Activated T-helper 2 cell treated with anti-CD3 and anti-CD28 coated beads, Interferon-gamma antibody, Interleukin-2, Interleukin-4, amounts not matched to agents 10 μg/mL and 5 μg/mL and 100 μg/mL, durations not matched to agents 14 hours and 24 hours and 36 hours (primary cell): Measurements from ENCODE around the gene AP3M1. TPM values are rescaled to one million over a fixed set of nuclear protein-coding genes. Genes with fewer than 3 reads are reported as not detected.
A peak's percentile ranks its signal among the peaks of the same experiment; 100 is the strongest.

Experiments used
- DNase-seq: peaks from one replicate; pipeline ENCODE4 v3.0.0; 2021; ENCODE audit warnings: low spot score
- H3K27ac Mint-ChIP-seq: one replicate; pipeline ENCODE4 v1.8.0; 2021; ENCODE audit warnings: mixed read lengths
- H3K27me3 Mint-ChIP-seq: one replicate; pipeline ENCODE4 v1.8.0; 2021; ENCODE audit warnings: low read depth, mixed read lengths
- H3K36me3 Mint-ChIP-seq: one replicate; pipeline ENCODE4 v1.8.0; 2021; ENCODE audit warnings: low read depth, mixed read lengths
- H3K4me1 Mint-ChIP-seq: one replicate; pipeline ENCODE4 v1.8.0; 2021; ENCODE audit warnings: low read depth, mixed read lengths
- H3K4me3 Mint-ChIP-seq: one replicate; pipeline ENCODE4 v1.8.0; 2021; ENCODE audit warnings: low read depth, mild to moderate bottlenecking, moderate library complexity, mixed read lengths
- H3K9me3 Mint-ChIP-seq: one replicate; pipeline ENCODE4 v1.8.0; 2021; ENCODE audit warnings: mixed read lengths
- intact Hi-C: fragments of 100-400 bp; cut with micrococcal nuclease; formaldehyde crosslinking; loops from one replicate; pipeline ENCODE4 v1.15.1; 2023
- total RNA-seq: library from RNA; stranded (reverse); gene quantifications from 2 replicates; pipeline ENCODE4 v1.2.3, GENCODE V29; 2022

AP3M1 gene
- total RNA-seq, 1 donor from 2014 or later, result 46.9 TPM

GRCh38 chr10:74121368-74121767 is 29.3 kb downstream of the AP3M1 start:
- Mint-ChIP-seq H3K36me3 (peaks cover 83% of the 10 kb centered on the region), H3K4me3 (no peak overlapping the region), H3K27me3 (no peaks in the 10 kb centered on the region), H3K27ac (no peak overlapping the region), H3K9me3 (no peaks in the 10 kb centered on the region), H3K4me1 (peaks cover 10% of the 10 kb centered on the region)
- no peak for DNase-seq
- intact Hi-C loops, result no loop called here

- H3K27me3 Mint-ChIP-seq, result no peaks in the 10 kb centered on the region
- intact Hi-C loops, result no loop called here
- peaks cover 7% of the 10 kb centered on the region for H3K4me1 Mint-ChIP-seq
- peaks cover 83% of the 10 kb centered on the region for H3K36me3 Mint-ChIP-seq
- H3K4me3 Mint-ChIP-seq, result no peak overlapping the region
- no peak overlapping the region for H3K27ac Mint-ChIP-seq
- H3K9me3 Mint-ChIP-seq, result no peaks in the 10 kb centered on the region
- no peak for DNase-seq
These were observed 29.7 kb downstream of the AP3M1 start for GRCh38 chr10:74120911-74121310.

GRCh38 chr10:74118804-74119203 is 31.8 kb downstream of the AP3M1 start:
- peaks cover 86% of the 10 kb centered on the region for H3K36me3 Mint-ChIP-seq
- intact Hi-C loops, result no loop called here
- DNase-seq, result no peak
- H3K4me3 Mint-ChIP-seq, result no peak overlapping the region
- H3K4me1 Mint-ChIP-seq, result peaks cover 7% of the 10 kb centered on the region
- H3K27me3 Mint-ChIP-seq, result no peaks in the 10 kb centered on the region
- H3K27ac Mint-ChIP-seq, result peak overlapping the region; percentile 27
- H3K9me3 Mint-ChIP-seq, result no peaks in the 10 kb centered on the region

DNA sequence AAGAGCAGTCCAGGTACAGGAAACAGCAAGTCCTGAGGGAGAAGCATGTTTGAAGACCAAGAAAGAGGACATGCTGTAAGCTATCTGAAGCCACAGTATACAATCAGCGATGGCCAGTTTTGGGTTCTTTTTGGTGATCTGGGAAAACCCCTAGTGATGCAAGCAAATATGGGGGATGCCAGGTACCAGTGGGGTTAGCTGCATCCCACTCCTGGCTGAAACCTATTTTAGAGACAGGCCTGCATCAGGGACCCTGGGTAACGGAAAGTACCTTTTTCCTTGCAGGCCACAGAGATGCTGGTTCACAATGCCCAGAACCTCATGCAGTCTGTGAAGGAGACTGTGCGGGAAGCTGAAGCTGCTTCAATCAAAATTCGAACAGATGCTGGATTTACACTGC is 32.9 kb downstream of the AP3M1 start:
- Mint-ChIP-seq H3K4me1 (peaks cover 4% of the 10 kb centered on the region), H3K4me3 (no peak overlapping the region), H3K27ac (peak overlapping the region; percentile 44), H3K9me3 (no peaks in the 10 kb centered on the region), H3K27me3 (no peaks in the 10 kb centered on the region), H3K36me3 (peaks cover 85% of the 10 kb centered on the region)
- DNase-seq, result no peak
- intact Hi-C loops, result no loop called here

- Mint-ChIP-seq H3K36me3 (peaks cover 89% of the 10 kb centered on the region), H3K4me1 (peaks cover 12% of the 10 kb centered on the region), H3K9me3 (no peaks in the 10 kb centered on the region), H3K4me3 (no peak overlapping the region), H3K27ac (no peak overlapping the region), H3K27me3 (no peaks in the 10 kb centered on the region)
- no peak for DNase-seq
- intact Hi-C loops, result no loop called here
These were observed 36.6 kb downstream of the AP3M1 start for GRCh38 chr10:74114041-74114448.

GRCh38 chr10:74113546-74113945 is 37.1 kb downstream of the AP3M1 start:
- Mint-ChIP-seq H3K9me3 (no peaks in the 10 kb centered on the region), H3K4me3 (no peak overlapping the region), H3K4me1 (peaks cover 12% of the 10 kb centered on the region), H3K27me3 (no peaks in the 10 kb centered on the region), H3K36me3 (peaks cover 89% of the 10 kb centered on the region), H3K27ac (no peak overlapping the region)
- intact Hi-C loops, result no loop called here
- DNase-seq, result no peak

GRCh38 chr10:74111799-74112198 is 38.8 kb downstream of the AP3M1 start:
- H3K36me3 Mint-ChIP-seq, result peaks cover 85% of the 10 kb centered on the region

DNA sequence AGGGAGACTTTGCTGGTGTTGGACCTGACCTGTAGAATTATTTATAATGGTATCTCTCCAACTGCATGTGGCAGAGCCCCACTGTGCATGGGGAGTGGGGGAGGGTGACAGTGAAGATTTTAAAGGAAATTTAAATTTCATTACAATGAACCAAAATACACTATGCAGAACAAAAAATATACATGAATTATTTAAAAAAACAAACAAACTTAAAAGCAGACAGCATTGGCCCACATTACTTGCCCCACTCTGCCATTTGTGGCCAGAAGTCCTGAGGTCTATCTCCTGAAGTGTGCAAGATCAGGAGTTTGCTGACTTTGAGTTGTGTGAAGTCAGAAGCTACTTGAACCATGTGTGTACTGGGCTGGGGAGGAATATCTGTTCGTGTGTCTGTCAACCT is 40.5 kb downstream of the AP3M1 start:
- intact Hi-C loops, result no loop called here
- H3K36me3 Mint-ChIP-seq, result peaks cover 81% of the 10 kb centered on the region
- no peak overlapping the region for H3K4me3 Mint-ChIP-seq
- no peaks in the 10 kb centered on the region for H3K27me3 Mint-ChIP-seq
- H3K9me3 Mint-ChIP-seq, result no peaks in the 10 kb centered on the region
- no peak overlapping the region for H3K27ac Mint-ChIP-seq
- H3K4me1 Mint-ChIP-seq, result peaks cover 12% of the 10 kb centered on the region
- no peak for DNase-seq

More at GRCh38 chr10:74111799-74112198, 38.8 kb downstream of the AP3M1 start:
- Mint-ChIP-seq H3K9me3 (no peaks in the 10 kb centered on the region), H3K4me3 (no peak overlapping the region), H3K27ac (no peak overlapping the region), H3K4me1 (peaks cover 12% of the 10 kb centered on the region), H3K27me3 (no peaks in the 10 kb centered on the region)
- DNase-seq, result no peak
- intact Hi-C loops, result no loop called here

DNA sequence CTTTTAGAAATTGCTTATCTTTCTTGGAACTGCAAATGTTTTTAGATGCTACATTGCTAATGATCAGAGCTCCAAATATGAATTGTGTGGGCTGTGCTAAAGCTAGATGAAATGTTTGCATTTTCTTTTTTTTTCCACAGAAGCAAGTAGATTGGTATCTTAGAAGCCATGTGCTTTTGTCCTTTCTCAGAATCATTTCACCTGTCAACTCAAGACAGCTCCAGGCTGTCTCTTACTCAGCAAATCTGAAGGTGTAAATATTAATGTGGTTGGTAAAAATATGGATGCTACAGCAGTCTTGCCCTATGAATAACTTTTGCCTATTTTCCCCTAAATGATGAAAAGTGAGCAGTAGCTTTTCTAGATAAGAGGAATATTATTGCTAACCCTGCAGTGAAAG is 41.2 kb downstream of the AP3M1 start:
- DNase-seq, result no peak
- Mint-ChIP-seq H3K4me3 (no peak overlapping the region), H3K4me1 (peaks cover 12% of the 10 kb centered on the region), H3K27ac (no peak overlapping the region), H3K9me3 (no peaks in the 10 kb centered on the region), H3K27me3 (no peaks in the 10 kb centered on the region), H3K36me3 (peaks cover 83% of the 10 kb centered on the region)
- intact Hi-C loops, result no loop called here

DNA sequence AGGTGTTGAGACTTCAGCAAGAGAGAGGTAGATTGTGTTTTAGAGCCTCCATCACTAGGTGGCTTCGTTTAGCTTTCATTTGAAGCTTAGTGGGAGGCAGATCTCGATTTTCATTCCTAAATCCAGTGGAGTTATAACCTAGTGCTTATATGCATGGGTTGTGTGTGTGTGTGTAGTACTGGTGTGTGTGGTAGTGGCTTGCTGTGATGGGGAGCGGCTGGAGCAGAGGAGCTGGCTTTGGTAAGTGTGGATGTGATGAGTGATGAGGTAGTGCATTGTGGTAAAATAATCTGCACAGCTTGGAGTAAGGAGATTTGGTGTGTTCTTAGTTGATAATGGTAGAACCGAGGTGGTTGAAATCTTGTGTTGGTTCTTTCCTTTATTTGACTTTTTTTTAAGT is 43.2 kb downstream of the AP3M1 start:
- intact Hi-C loops, result no loop called here
- H3K4me1 Mint-ChIP-seq, result peaks cover 12% of the 10 kb centered on the region
- DNase-seq, result no peak
- peaks cover 76% of the 10 kb centered on the region for H3K36me3 Mint-ChIP-seq
- H3K27ac Mint-ChIP-seq, result no peak overlapping the region
- H3K27me3 Mint-ChIP-seq, result no peaks in the 10 kb centered on the region
- no peaks in the 10 kb centered on the region for H3K9me3 Mint-ChIP-seq
- H3K4me3 Mint-ChIP-seq, result no peak overlapping the region

DNA sequence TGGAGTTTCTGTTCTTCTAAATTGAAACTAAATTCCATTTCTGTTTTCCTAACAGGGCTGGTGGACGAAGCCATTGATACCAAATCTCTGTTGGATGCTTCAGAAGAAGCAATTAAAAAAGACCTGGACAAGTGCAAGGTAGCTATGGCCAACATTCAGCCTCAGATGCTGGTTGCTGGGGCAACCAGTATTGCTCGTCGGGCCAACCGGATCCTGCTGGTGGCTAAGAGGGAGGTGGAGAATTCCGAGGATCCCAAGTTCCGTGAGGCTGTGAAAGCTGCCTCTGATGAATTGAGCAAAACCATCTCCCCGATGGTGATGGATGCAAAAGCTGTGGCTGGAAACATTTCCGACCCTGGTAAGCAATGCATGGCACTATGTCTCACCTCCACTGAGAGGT is 45.6 kb downstream of the AP3M1 start:
- Mint-ChIP-seq H3K27me3 (no peaks in the 10 kb centered on the region), H3K4me3 (no peak overlapping the region), H3K9me3 (no peaks in the 10 kb centered on the region), H3K27ac (no peak overlapping the region), H3K4me1 (peaks cover 9% of the 10 kb centered on the region), H3K36me3 (peaks cover 58% of the 10 kb centered on the region)
- no peak for DNase-seq
- intact Hi-C loops, result no loop called here

- no peak for DNase-seq
- Mint-ChIP-seq H3K27ac (no peak overlapping the region), H3K36me3 (peaks cover 55% of the 10 kb centered on the region), H3K9me3 (no peaks in the 10 kb centered on the region), H3K4me1 (peaks cover 5% of the 10 kb centered on the region), H3K4me3 (no peak overlapping the region), H3K27me3 (no peaks in the 10 kb centered on the region)
- intact Hi-C loops, result no loop called here
These were observed 46.1 kb downstream of the AP3M1 start for GRCh38 chr10:74104480-74104879.

- Mint-ChIP-seq H3K9me3 (no peaks in the 10 kb centered on the region), H3K36me3 (peaks cover 55% of the 10 kb centered on the region), H3K27me3 (no peaks in the 10 kb centered on the region), H3K27ac (no peak overlapping the region), H3K4me1 (peaks cover 2% of the 10 kb centered on the region), H3K4me3 (no peak overlapping the region)
- intact Hi-C loops, result no loop called here
- DNase-seq, result no peak
These were observed 46.9 kb downstream of the AP3M1 start for GRCh38 chr10:74103560-74104258.

GRCh38 chr10:74099836-74100235 is 50.8 kb downstream of the AP3M1 start:
- no peak overlapping the region for H3K27ac Mint-ChIP-seq
- peaks cover 2% of the 10 kb centered on the region for H3K4me1 Mint-ChIP-seq
- no peaks in the 10 kb centered on the region for H3K9me3 Mint-ChIP-seq
- H3K27me3 Mint-ChIP-seq, result no peaks in the 10 kb centered on the region
- DNase-seq, result no peak
- intact Hi-C loops, result no loop called here
- no peak overlapping the region for H3K4me3 Mint-ChIP-seq
- peaks cover 55% of the 10 kb centered on the region for H3K36me3 Mint-ChIP-seq
